Renal pelvis (tissue), 12 donors: ENCODE measurements around the gene DOK6. TPM values are rescaled to one million over a fixed set of nuclear protein-coding genes. Genes with fewer than 3 reads are reported as not detected.
"Not testable (repeated sequence)": the region's sequence is repeated elsewhere in the genome, so short reads cannot be mapped to it uniquely, and the experiment has no call there.

Source experiments
- DNase-seq: peaks from one replicate; pipeline ENCODE4 v3.0.0-alpha.2; 2013
- long read RNA-seq, 16 experiments: transcript quantifications; one replicate each; lab custom pipeline, GENCODE V29; 2026
- polyA plus RNA-seq, 3 donors: library from polyadenylated mRNA; unstranded; fragments of 120-200 nt; gene quantifications; one replicate each; pipeline ENCODE4 v1.2.1, GENCODE V29; 2013; ENCODE audit not compliant: insufficient read length in 3 of 3

The DOK6 gene
- 10 to 100 TPM; 15.8 to 21.9 (median 18.0) TPM for polyA plus RNA-seq
- long read RNA-seq, donor 1, full-length matches to known transcripts: 4 of 4 reads
- long read RNA-seq, donor 1, partial matches to known transcripts: 0 of 4 reads
- long read RNA-seq, donor 1, other reads (novel, unspliced or antisense): 0 of 4 reads
- long read RNA-seq, donor 2, full-length matches to known transcripts: 4 of 4 reads
- long read RNA-seq, donor 2, partial matches to known transcripts: 0 of 4 reads
- long read RNA-seq, donor 2, other reads (novel, unspliced or antisense): 0 of 4 reads
- long read RNA-seq, donor 3, full-length matches to known transcripts: 5 of 5 reads
- long read RNA-seq, donor 3, partial matches to known transcripts: 0 of 5 reads
- long read RNA-seq, donor 3, other reads (novel, unspliced or antisense): 0 of 5 reads
- long read RNA-seq, donor 4, full-length matches to known transcripts: 8 of 8 reads
- long read RNA-seq, donor 4, partial matches to known transcripts: 0 of 8 reads
- long read RNA-seq, donor 4, other reads (novel, unspliced or antisense): 0 of 8 reads
- long read RNA-seq, donor 5, full-length matches to known transcripts: 2 of 2 reads
- long read RNA-seq, donor 5, partial matches to known transcripts: 0 of 2 reads
- long read RNA-seq, donor 5, other reads (novel, unspliced or antisense): 0 of 2 reads
- long read RNA-seq, donor 6, full-length matches to known transcripts: 3 of 3 reads
- long read RNA-seq, donor 6, partial matches to known transcripts: 0 of 3 reads
- long read RNA-seq, donor 6, other reads (novel, unspliced or antisense): 0 of 3 reads
- long read RNA-seq, donor 7, full-length matches to known transcripts: 5 of 5 reads
- long read RNA-seq, donor 7, partial matches to known transcripts: 0 of 5 reads
- long read RNA-seq, donor 7, other reads (novel, unspliced or antisense): 0 of 5 reads
- long read RNA-seq, donor 8, full-length matches to known transcripts: 1 of 1 reads
- long read RNA-seq, donor 8, partial matches to known transcripts: 0 of 1 reads
- long read RNA-seq, donor 8, other reads (novel, unspliced or antisense): 0 of 1 reads
- long read RNA-seq, donor 9, full-length matches to known transcripts: 2 of 2 reads
- long read RNA-seq, donor 9, partial matches to known transcripts: 0 of 2 reads
- long read RNA-seq, donor 9, other reads (novel, unspliced or antisense): 0 of 2 reads
- long read RNA-seq, donor 10, full-length matches to known transcripts: 5 of 5 reads
- long read RNA-seq, donor 10, partial matches to known transcripts: 0 of 5 reads
- long read RNA-seq, donor 10, other reads (novel, unspliced or antisense): 0 of 5 reads
- long read RNA-seq, donor 11, full-length matches to known transcripts: 3 of 3 reads
- long read RNA-seq, donor 11, partial matches to known transcripts: 0 of 3 reads
- long read RNA-seq, donor 11, other reads (novel, unspliced or antisense): 0 of 3 reads
- long read RNA-seq, donor 12, full-length matches to known transcripts: 5 of 5 reads
- long read RNA-seq, donor 12, partial matches to known transcripts: 0 of 5 reads
- long read RNA-seq, donor 12, other reads (novel, unspliced or antisense): 0 of 5 reads
- long read RNA-seq, donor 13, full-length matches to known transcripts: 2 of 2 reads
- long read RNA-seq, donor 13, partial matches to known transcripts: 0 of 2 reads
- long read RNA-seq, donor 13, other reads (novel, unspliced or antisense): 0 of 2 reads
- long read RNA-seq, donor 14: 0 reads
- long read RNA-seq, donor 15: 0 reads
- long read RNA-seq, donor 16, full-length matches to known transcripts: 1 of 1 reads
- long read RNA-seq, donor 16, partial matches to known transcripts: 0 of 1 reads
- long read RNA-seq, donor 16, other reads (novel, unspliced or antisense): 0 of 1 reads

DNA sequence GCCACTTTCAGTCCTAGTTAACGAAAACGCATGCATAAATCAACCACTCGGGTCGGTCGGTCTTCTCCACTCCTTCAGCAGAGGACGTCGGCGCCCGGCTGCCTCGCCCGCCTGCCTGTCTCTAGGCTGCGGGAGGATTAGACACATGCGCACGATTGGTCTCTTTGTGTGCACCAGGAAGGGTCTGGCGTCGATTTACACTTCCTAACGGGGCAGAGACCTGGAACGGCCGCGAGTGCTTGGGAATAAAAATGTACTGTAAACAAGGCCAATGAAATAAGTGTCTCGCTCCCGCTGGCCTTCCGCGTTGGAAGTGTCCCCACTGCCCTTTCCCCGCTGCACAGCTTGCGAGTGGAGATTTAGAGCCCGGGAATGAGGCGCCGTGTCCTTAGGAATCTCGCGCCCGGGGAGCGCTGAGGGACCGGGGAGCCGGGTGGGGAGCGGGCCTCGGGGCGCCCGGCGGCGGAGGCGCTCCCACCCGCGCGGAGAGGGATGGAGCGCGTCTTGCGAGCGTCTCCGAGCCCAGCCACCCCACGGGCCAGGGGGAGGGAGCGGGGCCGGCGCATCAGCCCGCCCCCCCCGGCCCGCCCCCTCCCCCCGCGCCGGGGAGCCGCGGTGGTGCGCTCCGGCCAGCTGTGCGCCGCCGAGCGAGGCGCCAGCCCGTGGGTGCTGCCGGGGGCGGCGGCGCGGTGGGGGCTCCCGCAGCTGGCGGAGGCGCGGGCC is at the start of gene DOK6:
Gene DOK6, plus strand, starts transcription at position 636 of the 723 bp plus-strand sequence.
- DNase-seq: peak; percentile 83

GRCh38 chr18:69353023-69353422 is 47.7 kb upstream of the DOK6 start:
- DNase-seq: no peak

DNA sequence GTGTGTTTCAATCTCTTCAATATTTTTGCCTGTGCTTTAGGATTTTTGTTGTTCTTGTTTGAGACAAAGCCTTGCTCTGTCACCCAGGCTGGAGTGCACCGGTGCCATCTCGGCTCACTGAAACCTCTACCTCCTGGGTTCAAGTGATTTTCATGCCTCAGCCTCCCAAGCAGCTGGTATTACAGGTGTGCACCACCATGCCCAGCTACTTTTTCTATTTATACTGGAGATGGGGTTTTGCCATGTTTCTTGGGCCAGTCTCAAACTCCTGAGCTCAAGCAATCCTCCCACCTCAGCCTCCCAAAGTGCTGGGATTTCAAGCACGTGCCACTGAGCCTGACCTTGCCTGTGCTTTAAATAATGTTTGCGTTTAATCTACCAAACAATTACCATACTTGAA is 43.1 kb upstream of the DOK6 start:
- DNase-seq: no peak

DNA sequence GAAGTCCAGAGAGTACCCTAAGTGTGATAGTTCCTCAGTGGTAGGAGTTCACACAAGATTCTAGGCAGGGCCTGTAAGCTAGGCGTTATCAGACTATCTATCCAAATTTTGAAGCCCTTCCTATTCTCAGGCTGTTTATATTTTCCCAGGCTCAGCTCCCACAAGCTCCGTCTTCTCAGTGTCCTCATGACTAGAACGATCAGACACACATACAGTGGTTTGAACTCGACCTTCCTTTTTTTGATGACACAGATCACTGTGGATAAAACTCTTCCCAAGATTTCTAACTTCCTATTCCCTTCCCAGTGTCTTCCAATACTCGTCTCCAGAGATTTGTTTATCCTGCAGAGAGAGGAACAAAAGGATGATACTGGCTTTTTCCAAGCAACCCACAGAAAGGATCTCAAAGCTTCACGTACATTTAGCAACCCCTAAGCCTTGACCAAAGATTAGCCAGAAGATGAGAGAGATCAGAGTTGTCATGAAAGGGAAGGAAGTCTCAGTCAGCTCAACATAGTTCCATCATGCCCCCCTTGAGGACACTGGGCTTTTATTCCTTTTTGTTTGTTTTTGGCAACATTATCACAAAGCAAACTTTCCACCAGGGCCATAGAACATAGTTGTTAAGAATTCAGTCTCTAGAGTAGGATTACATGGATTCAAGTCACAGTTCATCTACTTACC is 42.3 kb upstream of the DOK6 start:
- no peak for DNase-seq

GRCh38 chr18:69359768-69360167 is 40.9 kb upstream of the DOK6 start:
- not testable (repeated sequence) for DNase-seq

DNA sequence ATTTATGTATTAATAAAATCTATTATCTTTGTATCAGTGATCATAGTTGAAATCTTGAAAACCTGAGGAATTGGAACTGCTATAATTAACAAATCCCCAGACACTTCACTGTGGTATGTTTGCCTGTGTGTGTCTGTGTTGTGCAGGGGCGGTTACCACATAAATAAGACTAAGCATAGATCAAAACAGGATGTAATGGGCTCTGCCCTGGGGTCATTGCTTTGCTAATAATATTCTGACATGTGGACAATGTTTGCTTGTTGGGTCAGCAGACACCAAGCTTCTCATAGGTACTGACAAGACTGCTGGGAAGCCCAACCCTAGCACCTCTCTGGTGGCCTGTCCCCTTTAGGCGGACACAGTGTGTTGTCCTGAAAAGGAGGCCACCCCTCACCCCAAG is 35.8 kb upstream of the DOK6 start:
- DNase-seq: no peak

DNA sequence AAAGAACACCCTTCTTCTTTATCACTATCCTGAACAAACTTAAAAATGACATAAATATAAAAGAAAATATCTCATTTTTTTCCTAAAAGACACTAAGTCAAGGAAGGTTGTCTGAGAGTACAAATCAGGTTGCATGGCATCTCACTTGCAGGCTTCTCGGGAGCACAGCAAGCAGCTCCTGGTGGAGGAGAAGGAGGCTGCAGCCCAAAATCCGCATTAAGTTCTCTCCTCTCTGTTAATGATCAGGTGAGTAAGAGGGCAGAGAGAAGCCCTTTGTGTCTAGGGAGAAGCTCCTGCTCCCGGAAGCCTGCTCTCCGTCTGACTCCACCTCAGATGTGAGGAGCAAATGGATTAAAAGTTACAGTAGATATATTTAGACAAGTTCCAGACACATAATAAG is 35.0 kb upstream of the DOK6 start:
- DNase-seq: no peak

- DNase-seq: no peak
Measured at GRCh38 chr18:69367104-69367503, 33.6 kb upstream of the DOK6 start.

GRCh38 chr18:69371729-69372128 is 29.0 kb upstream of the DOK6 start:
- DNase-seq: no peak

DNA sequence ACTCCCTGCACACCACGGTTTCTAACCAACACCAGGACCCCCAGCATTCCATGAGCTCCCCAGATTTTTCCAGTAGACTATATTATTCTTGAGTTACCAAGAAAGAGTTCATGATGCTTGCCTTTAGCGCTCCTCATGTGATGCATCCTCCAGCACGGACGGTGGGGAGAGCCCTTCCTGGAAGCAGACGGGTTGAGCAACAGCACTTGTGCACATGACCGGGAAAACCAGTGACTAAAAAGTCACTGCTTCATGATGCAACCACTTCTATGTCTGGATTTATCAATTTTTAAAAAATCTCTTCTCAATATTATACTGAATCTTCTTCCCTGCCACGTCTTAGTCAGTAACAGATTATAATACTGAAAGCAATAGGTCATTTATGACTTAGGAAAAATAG is 20.4 kb upstream of the DOK6 start:
- no peak for DNase-seq

DNA sequence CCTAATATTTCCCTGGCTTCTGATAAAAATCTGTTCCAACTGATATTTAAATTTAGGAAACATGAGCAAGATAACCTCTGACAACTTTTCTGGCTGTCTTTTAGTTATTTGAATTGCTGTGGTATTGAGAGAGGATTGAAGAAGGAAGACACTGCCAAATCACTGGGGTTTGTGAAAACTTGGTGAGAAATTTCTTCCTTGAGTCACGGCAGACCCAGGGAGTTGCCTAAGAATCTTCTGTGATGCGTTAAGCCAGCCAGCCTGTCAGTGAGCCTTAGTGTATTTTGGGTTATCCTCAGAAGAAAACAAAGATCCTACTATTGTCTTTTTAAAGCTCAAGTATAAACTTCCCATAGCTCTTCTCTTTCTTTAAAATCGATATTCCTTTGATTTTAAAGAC is 17.5 kb upstream of the DOK6 start:
- no peak for DNase-seq

GRCh38 chr18:69387186-69387585 is 13.5 kb upstream of the DOK6 start:
- DNase-seq: no peak

- DNase-seq: no peak
Measured at GRCh38 chr18:69388222-69388621, 12.5 kb upstream of the DOK6 start.

GRCh38 chr18:69397096-69397495 is 3.6 kb upstream of the DOK6 start:
- no peak for DNase-seq

GRCh38 chr18:69399253-69399652 is 1.4 kb upstream of the DOK6 start:
- no peak for DNase-seq

DNA sequence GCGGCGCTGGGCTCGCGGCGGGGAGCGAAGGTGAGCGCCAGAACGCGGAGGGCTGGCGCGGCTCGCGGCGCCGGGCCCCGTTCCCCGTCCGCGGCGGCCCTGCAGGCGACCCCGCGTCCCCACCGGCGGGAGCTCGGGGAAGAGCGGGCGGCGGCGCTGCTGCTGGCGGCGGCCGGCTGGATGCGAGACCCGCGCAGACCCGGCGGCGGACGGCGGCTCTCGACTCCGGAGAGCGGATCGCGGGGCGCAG is 213 bp downstream of the DOK6 start:
- no peak for DNase-seq

DNA sequence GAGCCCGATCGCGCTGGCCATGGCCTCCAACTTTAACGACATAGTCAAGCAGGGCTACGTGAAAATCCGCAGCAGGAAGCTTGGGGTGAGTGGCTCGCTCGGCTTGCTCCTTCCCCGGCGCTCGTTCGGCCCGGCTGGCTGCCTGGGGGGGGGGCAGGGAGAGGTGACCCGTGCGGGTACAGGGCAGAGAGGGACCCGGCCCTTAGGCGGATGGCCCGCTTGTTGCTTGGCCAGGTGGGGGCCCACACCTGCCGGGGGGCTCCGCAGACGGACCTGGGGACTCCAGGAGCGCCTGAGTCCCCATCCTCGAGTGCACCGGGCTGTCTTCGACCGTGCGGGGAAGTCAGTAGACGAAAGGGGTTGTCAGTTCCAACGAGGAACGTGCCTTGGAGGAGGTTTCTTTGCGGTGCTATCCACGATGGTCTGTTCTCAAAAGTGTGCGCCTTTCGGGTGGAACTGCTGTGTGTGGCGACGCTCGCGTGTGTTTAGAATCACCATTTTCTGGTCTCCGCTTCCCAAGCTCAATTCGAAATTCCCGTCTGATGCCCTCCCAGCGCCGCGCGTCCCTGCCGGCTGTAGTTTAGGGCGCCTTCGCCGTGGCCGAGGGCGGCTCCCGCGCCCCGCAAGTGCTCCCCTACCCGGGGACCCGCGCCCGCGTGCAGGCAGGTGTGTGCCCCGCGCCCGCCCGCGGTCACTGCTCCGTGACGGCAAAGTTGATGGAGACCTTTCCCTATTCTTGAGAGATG is 711 bp downstream of the DOK6 start:
- DNase-seq: peak; percentile 23

GRCh38 chr18:69401972-69402532 is 1.4 kb downstream of the DOK6 start:
- no peak for DNase-seq

GRCh38 chr18:69402533-69402989 is 1.9 kb downstream of the DOK6 start:
- DNase-seq: no peak
